ENCODE data around the gene CEACAM7. TPM values are rescaled to one million over a fixed set of nuclear protein-coding genes. Genes with fewer than 3 reads are reported as not detected.
"Not testable (repeated sequence)": the region's sequence is repeated elsewhere in the genome, so short reads cannot be mapped to it uniquely, and the experiment has no call there.

The CEACAM7 gene
- total RNA-seq (2014; rRNA removed; shearing (Covaris generic)), result not detected in 2 replicates

DNA sequence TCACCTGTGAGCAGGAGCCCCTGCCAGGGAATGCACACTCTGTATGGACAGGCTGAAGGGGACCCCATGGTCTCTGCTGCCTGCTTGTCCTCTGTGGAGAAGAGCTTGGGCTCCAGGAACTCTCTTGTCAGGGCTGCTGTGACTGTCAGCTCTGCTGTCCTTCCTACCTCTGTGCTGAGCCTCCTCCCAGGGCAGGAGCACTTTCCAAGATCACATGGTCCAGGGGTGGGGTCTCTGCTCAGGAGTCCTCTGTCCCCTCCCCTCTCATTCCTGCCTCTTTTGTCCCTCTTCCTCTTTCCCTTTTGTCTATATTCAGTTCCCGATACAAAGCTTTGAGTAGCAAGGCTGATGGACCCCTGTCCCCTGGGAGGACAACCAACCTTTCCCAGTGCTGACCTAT lies at the start of gene CEACAM7:
Gene CEACAM7 (minus strand): TSS at position 173 of the 400 bp plus-strand sequence. CDS start 105 bp downstream, at position 68.
- no peak for DNase-seq (ENCODE audit: low read depth)

DNA sequence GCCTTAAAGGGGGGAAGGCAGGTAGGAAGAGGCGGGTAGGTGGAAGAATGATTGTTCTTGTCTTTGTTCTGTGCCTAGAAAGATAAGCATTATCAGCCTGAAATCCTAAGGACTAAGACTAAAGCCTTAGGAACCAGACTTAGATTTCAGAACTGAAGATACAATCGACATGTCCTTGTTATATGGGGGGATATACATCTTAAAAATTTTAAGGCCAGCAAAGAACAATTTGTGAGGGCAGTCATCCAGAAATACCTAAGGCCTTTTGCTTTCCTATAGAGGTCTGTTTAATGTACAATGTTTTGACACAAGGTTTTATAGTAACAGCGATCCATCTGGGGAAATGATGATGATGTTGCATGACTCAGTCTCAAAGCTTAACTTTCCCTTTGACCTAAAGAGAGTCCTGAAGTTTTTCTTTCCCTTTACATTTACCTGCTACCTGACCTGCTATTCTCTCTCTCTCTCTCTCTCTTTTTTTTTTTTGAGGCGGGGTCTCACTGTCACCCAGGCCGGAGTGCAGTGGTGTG lies 47.1 kb upstream of the CEACAM7 start:
- peak; percentile 39 for DNase-seq (ENCODE audit: low read depth)

DNA sequence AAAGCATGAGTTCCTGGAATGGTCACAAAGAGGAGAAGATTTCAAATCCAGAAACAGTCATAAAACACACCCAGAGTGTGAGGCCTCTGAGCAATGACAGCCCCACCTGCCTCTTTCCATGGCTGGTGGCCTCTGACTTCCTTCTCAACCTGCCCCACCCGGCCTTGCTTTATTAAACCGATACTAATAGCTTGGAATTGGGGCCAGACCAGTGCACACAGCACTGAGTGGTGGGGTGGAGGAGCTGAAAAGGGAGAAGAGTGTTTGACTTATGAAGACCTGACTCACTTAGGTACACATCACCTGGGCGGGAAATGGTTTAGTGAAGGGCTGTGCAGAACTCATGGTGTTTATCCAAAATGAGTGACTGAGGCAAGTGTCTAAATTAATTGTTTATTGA lies 46.5 kb upstream of the CEACAM7 start:
- DNase-seq (ENCODE audit: low read depth), result no peak

DNA sequence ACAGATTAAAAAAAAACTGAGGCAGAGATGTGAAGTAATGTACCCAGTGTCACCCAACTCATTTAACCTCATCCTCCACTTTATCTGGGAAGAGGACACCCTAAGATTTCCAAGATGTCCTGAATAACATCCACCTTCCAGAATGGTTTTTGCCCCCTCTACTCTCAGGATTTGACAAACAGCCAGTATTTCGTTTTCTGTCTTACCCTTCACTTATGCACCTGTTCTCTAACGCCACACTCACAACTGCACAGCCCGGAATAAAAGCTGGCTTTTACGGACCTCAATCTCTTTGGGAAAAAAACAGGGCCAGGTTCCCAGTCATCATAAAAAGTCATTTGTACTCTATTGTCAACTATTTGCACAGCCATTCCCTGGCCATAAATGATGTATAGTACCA lies 46.1 kb upstream of the CEACAM7 start:
- no peak for DNase-seq (ENCODE audit: low read depth)

DNA sequence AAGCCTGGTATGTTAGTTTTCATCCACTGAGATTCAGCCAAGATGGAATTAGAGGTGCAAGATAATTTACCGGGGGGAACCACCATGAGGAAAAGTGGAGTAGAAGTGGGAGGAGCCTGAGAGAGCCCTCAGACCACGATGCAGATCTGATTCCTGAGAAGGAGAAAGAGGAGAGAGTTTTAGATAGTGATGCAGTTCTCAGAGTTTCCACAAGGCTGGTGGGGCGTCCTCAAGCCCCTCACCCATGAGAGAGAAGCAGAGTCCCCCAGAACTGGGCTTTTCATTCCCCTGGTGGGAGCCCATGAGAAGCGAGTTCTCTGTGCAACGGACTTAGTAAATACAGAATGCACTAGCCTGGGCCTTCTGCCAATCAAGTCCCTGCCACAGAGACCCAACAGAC lies 38.4 kb upstream of the CEACAM7 start:
- DNase-seq (ENCODE audit: low read depth), result no peak

DNA sequence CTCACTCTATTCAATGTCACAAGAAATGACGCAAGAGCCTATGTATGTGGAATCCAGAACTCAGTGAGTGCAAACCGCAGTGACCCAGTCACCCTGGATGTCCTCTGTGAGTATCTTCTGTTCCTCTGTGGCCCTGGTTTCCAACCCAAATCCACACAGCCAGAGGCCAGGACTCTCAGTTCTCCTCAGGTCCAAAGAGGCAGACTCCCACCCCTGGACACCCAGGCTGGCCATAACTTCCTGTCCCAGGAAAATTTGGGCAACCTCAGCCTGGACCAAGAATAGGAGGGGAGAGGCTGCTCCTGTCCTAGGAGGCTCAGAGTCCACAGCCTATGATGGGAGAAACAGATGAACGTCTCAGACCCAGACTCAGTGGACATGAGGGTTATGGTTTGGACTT lies 32.0 kb upstream of the CEACAM7 start:
- no peak for DNase-seq (ENCODE audit: low read depth)

DNA sequence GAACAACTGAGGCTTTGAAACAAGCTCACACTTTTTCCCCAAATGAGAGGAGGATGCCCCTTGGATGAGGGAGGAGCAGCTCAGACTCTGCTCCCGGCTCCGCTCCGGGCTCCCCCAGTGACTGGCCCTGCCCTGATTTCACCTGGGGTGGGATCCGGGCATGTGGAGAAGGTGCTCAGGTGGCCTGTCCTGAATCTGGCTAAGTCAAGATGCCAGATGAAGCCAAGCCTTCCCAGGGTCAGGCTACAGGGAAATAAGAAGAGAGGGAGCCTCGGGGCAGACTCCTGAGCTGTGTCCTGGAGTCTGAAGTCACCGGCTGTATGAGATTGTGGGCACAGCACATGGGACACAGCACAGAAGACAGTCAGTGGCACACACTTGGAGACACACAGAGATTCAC lies 30.7 kb upstream of the CEACAM7 start:
- no peak for DNase-seq (ENCODE audit: low read depth)

DNA sequence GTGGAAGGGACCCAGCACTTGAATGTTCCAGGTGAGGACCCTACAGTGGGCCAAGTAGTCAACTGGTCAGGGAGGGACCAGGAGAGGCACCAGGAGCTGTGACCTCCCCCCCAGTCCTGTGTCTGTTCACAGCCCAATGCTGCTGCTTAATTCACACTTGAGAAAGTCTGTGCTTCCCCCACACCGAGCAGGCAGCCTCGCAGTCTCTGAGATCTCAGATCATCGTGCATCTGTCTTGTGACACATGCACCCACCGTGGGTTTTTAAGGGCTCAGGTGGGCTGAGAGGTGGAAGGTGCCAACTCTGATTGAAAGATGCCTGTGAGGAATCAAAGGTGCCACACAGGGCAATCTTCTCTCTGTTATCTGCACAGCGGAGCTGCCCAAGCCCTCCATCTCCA lies 26.5 kb upstream of the CEACAM7 start:
- DNase-seq (ENCODE audit: low read depth), result no peak

DNA sequence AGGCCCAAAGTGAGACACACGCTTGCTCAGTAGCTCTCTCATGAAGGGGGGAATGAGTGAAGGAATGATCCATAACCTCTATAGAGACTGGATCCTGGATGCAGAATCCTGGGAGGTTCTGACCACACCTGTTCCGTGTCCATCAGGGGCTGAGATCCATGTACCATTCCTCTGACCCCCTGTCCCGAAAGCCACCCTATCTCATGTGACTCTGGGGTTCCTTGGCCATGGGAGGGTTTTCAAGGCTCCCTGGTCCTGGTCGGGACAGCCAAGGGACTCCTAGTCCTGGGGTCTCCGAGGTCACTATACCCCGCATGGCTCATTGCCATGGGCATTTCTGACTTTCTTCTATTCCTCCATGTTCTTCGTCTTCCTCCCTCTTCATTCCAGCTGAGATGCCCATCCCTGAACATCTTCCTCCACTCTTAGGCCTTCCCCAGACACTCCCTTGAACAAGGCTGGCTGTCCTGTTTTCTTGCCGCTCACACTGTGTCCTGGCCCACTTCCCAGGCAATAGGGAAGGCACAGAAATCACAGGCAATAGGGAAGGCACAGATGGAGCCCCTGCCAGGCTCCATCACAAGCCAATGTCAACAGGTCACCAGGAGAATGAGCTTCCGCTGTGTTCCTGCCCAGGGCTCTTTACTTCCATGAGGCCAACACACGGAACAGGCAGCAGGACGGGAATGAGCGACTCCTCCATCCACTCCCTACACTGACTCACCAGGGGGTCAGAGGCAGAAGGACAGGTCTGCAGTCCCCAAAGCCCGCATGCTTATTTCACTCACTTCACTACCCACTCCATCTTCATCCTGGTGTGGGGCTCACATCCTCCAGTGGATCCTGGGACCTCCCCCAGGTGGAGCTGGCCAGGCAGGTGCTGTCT lies 23.5 kb upstream of the CEACAM7 start:
- no peak for DNase-seq (ENCODE audit: low read depth)

DNA sequence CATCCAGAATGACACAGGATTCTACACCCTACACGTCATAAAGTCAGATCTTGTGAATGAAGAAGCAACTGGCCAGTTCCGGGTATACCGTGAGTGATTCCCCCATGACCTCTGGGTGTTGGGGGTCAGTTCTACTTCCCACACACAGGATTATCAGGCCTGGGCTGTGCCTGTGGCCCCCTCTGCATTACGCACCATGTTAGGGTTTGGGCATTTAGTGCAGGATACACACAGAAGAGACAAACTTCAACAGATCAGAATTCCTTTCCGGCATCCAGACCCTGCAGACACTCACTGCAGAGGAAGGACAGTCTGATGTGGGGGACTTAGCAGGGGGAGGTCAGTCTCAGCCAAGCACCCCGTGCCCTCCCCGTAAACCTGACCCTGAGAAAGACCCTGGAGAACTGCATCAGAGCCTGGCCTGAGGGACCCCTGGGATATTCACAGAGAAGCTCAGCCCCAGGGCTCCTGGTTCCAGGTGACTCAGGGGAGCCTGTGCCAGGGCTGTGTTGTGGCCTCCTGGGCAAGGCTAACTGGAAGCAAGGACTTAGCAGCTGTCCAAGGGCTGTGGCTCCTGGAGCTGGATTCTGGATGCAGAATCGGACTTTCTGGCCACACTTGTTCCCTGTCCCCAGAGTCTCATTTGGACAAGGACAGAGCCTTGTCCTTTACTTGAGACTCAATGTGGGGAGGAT lies 22.0 kb upstream of the CEACAM7 start:
- DNase-seq (ENCODE audit: low read depth), result no peak

DNA sequence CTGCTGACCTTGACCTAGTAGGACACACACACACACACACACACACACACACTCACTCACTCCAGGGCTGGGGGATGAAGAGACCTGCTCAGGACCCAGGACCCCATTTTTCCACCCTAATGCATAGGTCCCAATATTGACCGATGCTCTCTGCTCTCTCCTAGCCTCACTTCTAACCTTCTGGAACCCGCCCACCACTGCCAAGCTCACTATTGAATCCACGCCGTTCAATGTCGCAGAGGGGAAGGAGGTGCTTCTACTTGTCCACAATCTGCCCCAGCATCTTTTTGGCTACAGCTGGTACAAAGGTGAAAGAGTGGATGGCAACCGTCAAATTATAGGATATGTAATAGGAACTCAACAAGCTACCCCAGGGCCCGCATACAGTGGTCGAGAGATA lies 21.4 kb upstream of the CEACAM7 start:
- not testable (repeated sequence) for DNase-seq (ENCODE audit: low read depth)

DNA sequence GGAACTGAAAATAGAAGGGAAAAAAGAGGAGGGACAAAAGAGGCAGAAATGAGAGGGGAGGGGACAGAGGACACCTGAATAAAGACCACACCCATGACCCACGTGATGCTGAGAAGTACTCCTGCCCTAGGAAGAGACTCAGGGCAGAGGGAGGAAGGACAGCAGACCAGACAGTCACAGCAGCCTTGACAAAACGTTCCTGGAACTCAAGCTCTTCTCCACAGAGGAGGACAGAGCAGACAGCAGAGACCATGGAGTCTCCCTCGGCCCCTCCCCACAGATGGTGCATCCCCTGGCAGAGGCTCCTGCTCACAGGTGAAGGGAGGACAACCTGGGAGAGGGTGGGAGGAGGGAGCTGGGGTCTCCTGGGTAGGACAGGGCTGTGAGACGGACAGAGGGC lies 20.4 kb upstream of the CEACAM7 start, which contains the start of gene CEACAM5:
Gene CEACAM5 (plus strand): TSS at position 146 of the 400 bp plus-strand sequence. CDS start 106 bp downstream, at position 252.
- no peak for DNase-seq (ENCODE audit: low read depth)

DNA sequence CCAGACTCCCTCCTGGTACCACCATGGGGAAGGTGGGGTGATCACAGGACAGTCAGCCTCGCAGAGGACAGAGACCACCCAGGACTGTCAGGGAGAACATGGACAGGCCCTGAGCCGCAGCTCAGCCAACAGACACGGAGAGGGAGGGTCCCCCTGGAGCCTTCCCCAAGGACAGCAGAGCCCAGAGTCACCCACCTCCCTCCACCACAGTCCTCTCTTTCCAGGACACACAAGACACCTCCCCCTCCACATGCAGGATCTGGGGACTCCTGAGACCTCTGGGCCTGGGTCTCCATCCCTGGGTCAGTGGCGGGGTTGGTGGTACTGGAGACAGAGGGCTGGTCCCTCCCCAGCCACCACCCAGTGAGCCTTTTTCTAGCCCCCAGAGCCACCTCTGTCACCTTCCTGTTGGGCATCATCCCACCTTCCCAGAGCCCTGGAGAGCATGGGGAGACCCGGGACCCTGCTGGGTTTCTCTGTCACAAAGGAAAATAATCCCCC lies 19.9 kb upstream of the CEACAM7 start:
- no peak for DNase-seq (ENCODE audit: low read depth)

DNA sequence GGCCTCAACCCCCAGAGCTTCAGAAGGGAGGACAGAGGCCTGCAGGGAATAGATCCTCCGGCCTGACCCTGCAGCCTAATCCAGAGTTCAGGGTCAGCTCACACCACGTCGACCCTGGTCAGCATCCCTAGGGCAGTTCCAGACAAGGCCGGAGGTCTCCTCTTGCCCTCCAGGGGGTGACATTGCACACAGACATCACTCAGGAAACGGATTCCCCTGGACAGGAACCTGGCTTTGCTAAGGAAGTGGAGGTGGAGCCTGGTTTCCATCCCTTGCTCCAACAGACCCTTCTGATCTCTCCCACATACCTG lies 19.4 kb upstream of the CEACAM7 start:
- DNase-seq (ENCODE audit: low read depth), result peak; percentile 16

DNA sequence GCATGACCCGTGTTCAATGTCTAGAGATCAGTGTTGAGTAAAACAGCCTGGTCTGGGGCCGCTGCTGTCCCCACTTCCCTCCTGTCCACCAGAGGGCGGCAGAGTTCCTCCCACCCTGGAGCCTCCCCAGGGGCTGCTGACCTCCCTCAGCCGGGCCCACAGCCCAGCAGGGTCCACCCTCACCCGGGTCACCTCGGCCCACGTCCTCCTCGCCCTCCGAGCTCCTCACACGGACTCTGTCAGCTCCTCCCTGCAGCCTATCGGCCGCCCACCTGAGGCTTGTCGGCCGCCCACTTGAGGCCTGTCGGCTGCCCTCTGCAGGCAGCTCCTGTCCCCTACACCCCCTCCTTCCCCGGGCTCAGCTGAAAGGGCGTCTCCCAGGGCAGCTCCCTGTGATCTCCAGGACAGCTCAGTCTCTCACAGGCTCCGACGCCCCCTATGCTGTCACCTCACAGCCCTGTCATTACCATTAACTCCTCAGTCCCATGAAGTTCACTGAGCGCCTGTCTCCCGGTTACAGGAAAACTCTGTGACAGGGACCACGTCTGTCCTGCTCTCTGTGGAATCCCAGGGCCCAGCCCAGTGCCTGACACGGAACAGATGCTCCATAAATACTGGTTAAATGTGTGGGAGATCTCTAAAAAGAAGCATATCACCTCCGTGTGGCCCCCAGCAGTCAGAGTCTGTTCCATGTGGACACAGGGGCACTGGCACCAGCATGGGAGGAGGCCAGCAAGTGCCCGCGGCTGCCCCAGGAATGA lies 18.9 kb upstream of the CEACAM7 start:
- DNase-seq (ENCODE audit: low read depth), result peak; percentile 81

DNA sequence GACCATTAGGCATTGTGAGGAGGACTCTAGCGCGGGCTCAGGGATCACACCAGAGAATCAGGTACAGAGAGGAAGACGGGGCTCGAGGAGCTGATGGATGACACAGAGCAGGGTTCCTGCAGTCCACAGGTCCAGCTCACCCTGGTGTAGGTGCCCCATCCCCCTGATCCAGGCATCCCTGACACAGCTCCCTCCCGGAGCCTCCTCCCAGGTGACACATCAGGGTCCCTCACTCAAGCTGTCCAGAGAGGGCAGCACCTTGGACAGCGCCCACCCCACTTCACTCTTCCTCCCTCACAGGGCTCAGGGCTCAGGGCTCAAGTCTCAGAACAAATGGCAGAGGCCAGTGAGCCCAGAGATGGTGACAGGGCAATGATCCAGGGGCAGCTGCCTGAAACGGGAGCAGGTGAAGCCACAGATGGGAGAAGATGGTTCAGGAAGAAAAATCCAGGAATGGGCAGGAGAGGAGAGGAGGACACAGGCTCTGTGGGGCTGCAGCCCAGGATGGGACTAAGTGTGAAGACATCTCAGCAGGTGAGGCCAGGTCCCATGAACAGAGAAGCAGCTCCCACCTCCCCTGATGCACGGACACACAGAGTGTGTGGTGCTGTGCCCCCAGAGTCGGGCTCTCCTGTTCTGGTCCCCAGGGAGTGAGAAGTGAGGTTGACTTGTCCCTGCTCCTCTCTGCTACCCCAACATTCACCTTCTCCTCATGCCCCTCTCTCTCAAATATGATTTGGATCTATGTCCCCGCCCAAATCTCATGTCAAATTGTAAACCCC lies 17.5 kb upstream of the CEACAM7 start:
- peak; percentile 51 for DNase-seq (ENCODE audit: low read depth)

DNA sequence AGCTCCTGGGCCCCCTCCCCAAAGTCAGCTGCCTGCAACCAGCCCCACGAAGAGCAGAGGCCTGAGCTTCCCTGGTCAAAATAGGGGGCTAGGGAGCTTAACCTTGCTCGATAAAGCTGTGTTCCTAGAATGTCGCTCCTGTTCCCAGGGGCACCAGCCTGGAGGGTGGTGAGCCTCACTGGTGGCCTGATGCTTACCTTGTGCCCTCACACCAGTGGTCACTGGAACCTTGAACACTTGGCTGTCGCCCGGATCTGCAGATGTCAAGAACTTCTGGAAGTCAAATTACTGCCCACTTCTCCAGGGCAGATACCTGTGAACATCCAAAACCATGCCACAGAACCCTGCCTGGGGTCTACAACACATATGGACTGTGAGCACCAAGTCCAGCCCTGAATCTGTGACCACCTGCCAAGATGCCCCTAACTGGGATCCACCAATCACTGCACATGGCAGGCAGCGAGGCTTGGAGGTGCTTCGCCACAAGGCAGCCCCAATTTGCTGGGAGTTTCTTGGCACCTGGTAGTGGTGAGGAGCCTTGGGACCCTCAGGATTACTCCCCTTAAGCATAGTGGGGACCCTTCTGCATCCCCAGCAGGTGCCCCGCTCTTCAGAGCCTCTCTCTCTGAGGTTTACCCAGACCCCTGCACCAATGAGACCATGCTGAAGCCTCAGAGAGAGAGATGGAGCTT lies 15.7 kb upstream of the CEACAM7 start:
- DNase-seq (ENCODE audit: low read depth), result no peak

DNA sequence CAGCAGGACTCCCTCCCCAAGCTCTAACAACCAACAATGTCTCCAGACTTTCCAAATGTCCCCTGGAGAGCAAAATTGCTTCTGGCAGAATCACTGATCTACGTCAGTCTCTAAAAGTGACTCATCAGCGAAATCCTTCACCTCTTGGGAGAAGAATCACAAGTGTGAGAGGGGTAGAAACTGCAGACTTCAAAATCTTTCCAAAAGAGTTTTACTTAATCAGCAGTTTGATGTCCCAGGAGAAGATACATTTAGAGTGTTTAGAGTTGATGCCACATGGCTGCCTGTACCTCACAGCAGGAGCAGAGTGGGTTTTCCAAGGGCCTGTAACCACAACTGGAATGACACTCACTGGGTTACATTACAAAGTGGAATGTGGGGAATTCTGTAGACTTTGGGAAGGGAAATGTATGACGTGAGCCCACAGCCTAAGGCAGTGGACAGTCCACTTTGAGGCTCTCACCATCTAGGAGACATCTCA lies 14.1 kb upstream of the CEACAM7 start:
- peak; percentile 81 for DNase-seq (ENCODE audit: low read depth)

DNA sequence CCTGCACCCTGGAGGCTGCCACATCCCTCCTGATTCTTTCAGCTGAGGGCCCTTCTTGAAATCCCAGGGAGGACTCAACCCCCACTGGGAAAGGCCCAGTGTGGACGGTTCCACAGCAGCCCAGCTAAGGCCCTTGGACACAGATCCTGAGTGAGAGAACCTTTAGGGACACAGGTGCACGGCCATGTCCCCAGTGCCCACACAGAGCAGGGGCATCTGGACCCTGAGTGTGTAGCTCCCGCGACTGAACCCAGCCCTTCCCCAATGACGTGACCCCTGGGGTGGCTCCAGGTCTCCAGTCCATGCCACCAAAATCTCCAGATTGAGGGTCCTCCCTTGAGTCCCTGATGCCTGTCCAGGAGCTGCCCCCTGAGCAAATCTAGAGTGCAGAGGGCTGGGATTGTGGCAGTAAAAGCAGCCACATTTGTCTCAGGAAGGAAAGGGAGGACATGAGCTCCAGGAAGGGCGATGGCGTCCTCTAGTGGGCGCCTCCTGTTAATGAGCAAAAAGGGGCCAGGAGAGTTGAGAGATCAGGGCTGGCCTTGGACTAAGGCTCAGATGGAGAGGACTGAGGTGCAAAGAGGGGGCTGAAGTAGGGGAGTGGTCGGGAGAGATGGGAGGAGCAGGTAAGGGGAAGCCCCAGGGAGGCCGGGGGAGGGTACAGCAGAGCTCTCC lies 13.5 kb upstream of the CEACAM7 start:
- DNase-seq (ENCODE audit: low read depth), result peak; percentile 55
